ENCODE data around the gene MCC.

MCC gene

DNA sequence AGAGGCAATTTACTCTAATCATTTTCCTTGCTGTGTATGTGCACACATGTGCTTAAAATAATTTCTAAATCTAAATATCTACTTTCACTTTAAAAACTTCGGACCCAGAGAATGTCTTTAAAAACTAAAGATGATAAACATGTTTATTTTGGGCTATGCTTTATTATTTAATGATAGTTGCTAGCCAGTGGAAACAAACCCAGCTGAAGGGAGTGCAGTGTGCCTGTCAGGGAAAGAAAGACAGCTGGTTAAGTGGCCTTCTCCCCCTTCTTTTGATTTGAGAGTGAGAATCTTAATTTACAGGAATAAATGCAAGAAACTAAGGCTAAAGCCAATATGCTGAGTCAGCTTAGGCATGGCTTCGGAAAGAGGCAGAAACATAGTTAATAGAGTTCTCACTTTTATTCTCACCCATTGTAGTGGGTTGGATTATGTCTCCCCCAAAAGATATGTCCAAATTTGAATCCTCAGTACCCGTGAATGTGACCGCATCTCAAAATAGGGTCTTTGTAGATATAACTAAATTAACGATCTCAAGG is 400.2 kb downstream of the MCC start:
- DNase-seq (ENCODE audit: extremely low spot score): no peak
- ChIA-PET POLR2A (no interaction called here), CTCF (interaction anchor here (0.6 kb wide), 1 partner anchor 181 kb away, joined by 3 read pairs; no protein-coding TSS in a partner anchor)
- no peak for TF ChIP-seq CTBP1 (IDR thresholded peaks at IDR 0.05; ENCODE audit: borderline replicate concordance)
- TF ChIP-seq SUZ12 (IDR thresholded peaks at IDR 0.05): no peak
- no peak for TF ChIP-seq ARNT (IDR thresholded peaks at IDR 0.05)
- TF ChIP-seq, protein P1, sequence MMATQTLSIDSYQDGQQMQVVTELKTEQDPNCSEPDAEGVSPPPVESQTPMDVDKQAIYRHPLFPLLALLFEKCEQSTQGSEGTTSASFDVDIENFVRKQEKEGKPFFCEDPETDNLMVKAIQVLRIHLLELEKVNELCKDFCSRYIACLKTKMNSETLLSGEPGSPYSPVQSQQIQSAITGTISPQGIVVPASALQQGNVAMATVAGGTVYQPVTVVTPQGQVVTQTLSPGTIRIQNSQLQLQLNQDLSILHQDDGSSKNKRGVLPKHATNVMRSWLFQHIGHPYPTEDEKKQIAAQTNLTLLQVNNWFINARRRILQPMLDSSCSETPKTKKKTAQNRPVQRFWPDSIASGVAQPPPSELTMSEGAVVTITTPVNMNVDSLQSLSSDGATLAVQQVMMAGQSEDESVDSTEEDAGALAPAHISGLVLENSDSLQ (IDR thresholded peaks at IDR 0.05): no peak
- TF ChIP-seq ELF4 (IDR thresholded peaks at IDR 0.05): no peak
- no peak for TF ChIP-seq SP1 (IDR thresholded peaks at IDR 0.05)
- TF ChIP-seq HDGF (IDR thresholded peaks at IDR 0.05; ENCODE audit: borderline replicate concordance): no peak
- TF ChIP-seq NFRKB (IDR thresholded peaks at IDR 0.05): no peak
- no peak for TF ChIP-seq FOXM1 (IDR thresholded peaks at IDR 0.05; ENCODE audit: borderline replicate concordance)
- no peak for TF ChIP-seq ZNF384 (IDR thresholded peaks at IDR 0.05)
- TF ChIP-seq FOXA1 (IDR thresholded peaks at IDR 0.05): no peak
- no peak for TF ChIP-seq L3MBTL2 (conservative IDR thresholded peaks at IDR 0.05)

DNA sequence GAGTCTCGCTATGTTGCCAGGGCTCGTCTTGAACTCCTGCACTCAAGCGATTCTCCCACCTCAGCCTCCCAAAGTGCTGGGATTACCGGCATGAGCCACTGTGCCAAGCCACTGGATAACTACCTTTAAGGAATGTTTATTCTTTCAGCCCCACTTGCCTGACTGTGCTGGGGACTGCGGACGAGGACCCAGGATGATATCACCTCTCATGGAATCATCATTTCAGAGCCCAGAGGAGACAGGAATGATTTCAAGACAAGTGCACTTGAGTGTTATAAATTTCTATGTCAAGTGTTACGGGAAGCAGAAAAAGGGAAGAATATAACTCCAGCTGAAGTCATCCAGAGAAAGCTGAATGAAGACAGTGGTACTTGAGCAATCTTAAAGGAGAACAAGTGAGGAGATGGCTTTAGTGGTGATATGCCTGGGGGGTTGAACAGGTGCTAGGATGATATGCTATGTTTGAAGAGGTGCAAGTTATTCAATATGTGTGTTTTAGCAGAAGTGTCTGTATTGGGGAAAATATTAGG is 402.3 kb downstream of the MCC start:
- ChIA-PET POLR2A (no interaction called here), CTCF (no interaction called here)
- TF ChIP-seq SUZ12 (IDR thresholded peaks at IDR 0.05): no peak
- no peak for TF ChIP-seq TARDBP (IDR thresholded peaks at IDR 0.05)
- TF ChIP-seq FOXA1 (IDR thresholded peaks at IDR 0.05): no peak
- no peak for TF ChIP-seq BHLHE40 (IDR thresholded peaks at IDR 0.05; ENCODE audit: borderline replicate concordance)
- TF ChIP-seq NFRKB (IDR thresholded peaks at IDR 0.05): no peak
- DNase-seq (ENCODE audit: extremely low spot score): no peak

DNA sequence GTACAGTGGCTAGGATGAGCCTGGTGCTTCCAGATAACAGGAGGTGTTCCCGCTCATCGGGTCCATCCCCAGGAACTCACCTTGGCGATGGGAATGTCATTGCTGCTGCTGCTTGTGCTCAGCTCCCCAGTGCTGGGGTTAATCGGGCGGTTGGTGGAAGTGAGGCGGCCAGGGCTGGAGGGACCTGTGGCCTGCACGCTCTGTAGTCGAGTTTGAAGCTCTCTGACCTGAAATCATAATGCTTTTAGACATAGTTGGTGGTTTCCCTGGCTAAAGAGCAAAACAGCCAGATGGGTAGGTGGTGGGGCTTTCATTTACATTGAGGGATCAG is 403.2 kb downstream of the MCC start:
- CTCF ChIA-PET: interaction anchor here (0.6 kb wide), 1 partner anchor 114 kb away, joined by 4 read pairs; no protein-coding TSS in a partner anchor
- POLR2A ChIA-PET: interaction anchor here (1.3 kb wide), 1 partner anchor 428 kb away, joined by 4 read pairs; the partner anchor contains the start of gene YTHDC2
- no peak for TF ChIP-seq ELF4 (IDR thresholded peaks at IDR 0.05)
- TF ChIP-seq BHLHE40 (IDR thresholded peaks at IDR 0.05; ENCODE audit: borderline replicate concordance): no peak
- TF ChIP-seq NFRKB (IDR thresholded peaks at IDR 0.05): no peak
- TF ChIP-seq, protein P1 (IDR thresholded peaks at IDR 0.05): no peak
- no peak for TF ChIP-seq FOXA1 (IDR thresholded peaks at IDR 0.05)
- TF ChIP-seq L3MBTL2 (conservative IDR thresholded peaks at IDR 0.05): no peak
- no peak for TF ChIP-seq TARDBP (IDR thresholded peaks at IDR 0.05)
- no peak for TF ChIP-seq LEF1 (IDR thresholded peaks at IDR 0.05; ENCODE audit: borderline replicate concordance)
- no peak for TF ChIP-seq FOXM1 (IDR thresholded peaks at IDR 0.05; ENCODE audit: borderline replicate concordance)
- TF ChIP-seq HDGF (IDR thresholded peaks at IDR 0.05; ENCODE audit: borderline replicate concordance): no peak
- TF ChIP-seq FOXK2 (IDR thresholded peaks at IDR 0.05): no peak
- TF ChIP-seq SP1 (IDR thresholded peaks at IDR 0.05): no peak

DNA sequence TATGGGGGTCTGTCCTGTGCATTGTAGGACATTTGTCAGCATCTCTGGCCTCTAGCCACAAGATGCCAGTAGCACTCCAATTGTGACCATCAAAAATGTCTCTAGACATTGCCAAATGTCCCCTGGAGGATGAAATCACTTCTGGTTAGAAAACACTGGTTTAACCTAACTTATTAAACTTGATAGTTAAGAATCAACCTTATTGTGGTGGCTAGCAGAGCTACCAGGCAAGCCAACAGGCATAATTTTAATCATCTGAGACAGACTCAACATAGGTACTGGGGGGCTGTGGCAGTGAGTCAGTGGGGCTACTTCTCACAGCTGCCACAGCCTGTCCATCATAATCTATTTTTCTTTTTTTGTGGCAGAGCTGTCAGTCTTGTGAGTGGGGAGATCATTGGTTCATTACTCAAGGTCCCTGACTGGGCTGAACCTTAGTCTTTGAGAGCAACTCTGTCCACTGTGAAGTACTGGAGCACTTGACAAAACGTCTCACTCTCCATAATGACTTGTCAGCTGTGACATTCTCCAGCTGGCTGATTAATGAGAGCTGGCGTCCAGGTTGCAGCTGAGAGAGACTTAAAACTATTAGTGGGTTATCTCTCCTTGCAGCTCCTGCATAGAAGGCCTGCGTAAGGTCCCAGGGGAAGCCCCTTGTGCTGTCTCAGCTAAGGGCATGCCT is 403.7 kb downstream of the MCC start:
- TF ChIP-seq SP1 (IDR thresholded peaks at IDR 0.05): no peak
- no peak for TF ChIP-seq FOXA1 (IDR thresholded peaks at IDR 0.05)
- no peak for TF ChIP-seq L3MBTL2 (conservative IDR thresholded peaks at IDR 0.05)
- TF ChIP-seq CTBP1 (IDR thresholded peaks at IDR 0.05; ENCODE audit: borderline replicate concordance): no peak
- no peak for TF ChIP-seq FOXK2 (IDR thresholded peaks at IDR 0.05)
- no peak for TF ChIP-seq FOXM1 (IDR thresholded peaks at IDR 0.05; ENCODE audit: borderline replicate concordance)
- no peak for TF ChIP-seq TARDBP (IDR thresholded peaks at IDR 0.05)
- TF ChIP-seq ZNF384 (IDR thresholded peaks at IDR 0.05): no peak
- no peak for TF ChIP-seq HDGF (IDR thresholded peaks at IDR 0.05; ENCODE audit: borderline replicate concordance)
- TF ChIP-seq NFRKB (IDR thresholded peaks at IDR 0.05): no peak
- TF ChIP-seq, protein P1 (IDR thresholded peaks at IDR 0.05): no peak
- no peak for TF ChIP-seq ARNT (IDR thresholded peaks at IDR 0.05)
- no peak for TF ChIP-seq ELF4 (IDR thresholded peaks at IDR 0.05)
- POLR2A ChIA-PET: interaction anchor here (1.3 kb wide), 1 partner anchor 429 kb away, joined by 4 read pairs; the partner anchor contains the start of gene YTHDC2
- CTCF ChIA-PET: interaction anchor here (0.6 kb wide), 1 partner anchor 115 kb away, joined by 4 read pairs; no protein-coding TSS in a partner anchor
- no peak for DNase-seq (ENCODE audit: extremely low spot score)

More for the DNA sequence above, 403.2 kb downstream of the MCC start:
- DNase-seq (ENCODE audit: extremely low spot score): no peak

DNA sequence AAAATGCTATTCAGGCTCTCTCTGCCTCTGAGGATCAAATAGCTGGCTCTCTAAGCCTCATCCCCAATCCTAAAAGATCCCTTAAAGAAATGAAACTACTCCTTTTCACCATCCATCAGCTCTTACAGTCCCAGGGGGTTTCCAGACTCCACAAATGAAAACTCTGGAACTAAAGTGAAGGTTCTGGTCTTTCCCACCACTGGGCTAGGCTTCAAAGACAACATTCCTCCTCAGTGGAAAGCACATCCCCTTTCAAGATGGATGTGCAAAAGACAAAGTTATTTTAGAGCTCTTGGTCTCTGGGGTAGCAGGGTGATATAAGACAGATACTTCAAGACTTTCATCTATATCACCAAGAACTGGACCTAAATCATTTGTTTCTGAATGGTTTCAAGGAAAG is 404.8 kb downstream of the MCC start:
- ChIA-PET CTCF (no interaction called here), POLR2A (no interaction called here)
- DNase-seq (ENCODE audit: extremely low spot score): no peak
- TF ChIP-seq LEF1 (IDR thresholded peaks at IDR 0.05; ENCODE audit: borderline replicate concordance): no peak
- TF ChIP-seq HDGF (IDR thresholded peaks at IDR 0.05; ENCODE audit: borderline replicate concordance): no peak
- no peak for TF ChIP-seq FOXM1 (IDR thresholded peaks at IDR 0.05; ENCODE audit: borderline replicate concordance)
- TF ChIP-seq, protein P1 (IDR thresholded peaks at IDR 0.05): no peak
- no peak for TF ChIP-seq BHLHE40 (IDR thresholded peaks at IDR 0.05; ENCODE audit: borderline replicate concordance)
- TF ChIP-seq ZNF384 (IDR thresholded peaks at IDR 0.05): no peak
- TF ChIP-seq SP1 (IDR thresholded peaks at IDR 0.05): no peak
- TF ChIP-seq ARNT (IDR thresholded peaks at IDR 0.05): no peak
